Stimulated activated effector memory CD8-positive, alpha-beta T cell treated with anti-CD3 and anti-CD28 coated beads, Interleukin-12 subunit alpha, Interleukin-12 subunit beta, amount 100 ng/mL, for 72 hours (primary cell): ENCODE measurements around the gene DSP.

Experiments used
- ATAC-seq: fragments of 150-1000 bp; cut with Tn5 transposase; 2 replicates; pipeline ENCODE4 v1.10.0; 2021
- DNase-seq, 2 donors: peaks; one replicate each; pipeline ENCODE4 v3.0.0; 2021 to 2022; ENCODE audit warnings: low spot score in 2 of 2
- H3K27ac Mint-ChIP-seq: one replicate; pipeline ENCODE4 v1.8.0; 2022; ENCODE audit warnings: mild to moderate bottlenecking, mixed read lengths
- H3K36me3 Mint-ChIP-seq: one replicate; pipeline ENCODE4 v1.8.0; 2022; ENCODE audit warnings: mild to moderate bottlenecking, mixed read lengths
- H3K4me1 Mint-ChIP-seq: one replicate; pipeline ENCODE4 v1.8.0; 2022; ENCODE audit warnings: mixed read lengths
- H3K4me3 Mint-ChIP-seq: one replicate; pipeline ENCODE4 v1.8.0; 2022; ENCODE audit warnings: mild to moderate bottlenecking, mixed read lengths
- H3K9me3 Mint-ChIP-seq: one replicate; pipeline ENCODE4 v1.8.0; 2022; ENCODE audit warnings: mixed read lengths

Gene DSP, protein sequence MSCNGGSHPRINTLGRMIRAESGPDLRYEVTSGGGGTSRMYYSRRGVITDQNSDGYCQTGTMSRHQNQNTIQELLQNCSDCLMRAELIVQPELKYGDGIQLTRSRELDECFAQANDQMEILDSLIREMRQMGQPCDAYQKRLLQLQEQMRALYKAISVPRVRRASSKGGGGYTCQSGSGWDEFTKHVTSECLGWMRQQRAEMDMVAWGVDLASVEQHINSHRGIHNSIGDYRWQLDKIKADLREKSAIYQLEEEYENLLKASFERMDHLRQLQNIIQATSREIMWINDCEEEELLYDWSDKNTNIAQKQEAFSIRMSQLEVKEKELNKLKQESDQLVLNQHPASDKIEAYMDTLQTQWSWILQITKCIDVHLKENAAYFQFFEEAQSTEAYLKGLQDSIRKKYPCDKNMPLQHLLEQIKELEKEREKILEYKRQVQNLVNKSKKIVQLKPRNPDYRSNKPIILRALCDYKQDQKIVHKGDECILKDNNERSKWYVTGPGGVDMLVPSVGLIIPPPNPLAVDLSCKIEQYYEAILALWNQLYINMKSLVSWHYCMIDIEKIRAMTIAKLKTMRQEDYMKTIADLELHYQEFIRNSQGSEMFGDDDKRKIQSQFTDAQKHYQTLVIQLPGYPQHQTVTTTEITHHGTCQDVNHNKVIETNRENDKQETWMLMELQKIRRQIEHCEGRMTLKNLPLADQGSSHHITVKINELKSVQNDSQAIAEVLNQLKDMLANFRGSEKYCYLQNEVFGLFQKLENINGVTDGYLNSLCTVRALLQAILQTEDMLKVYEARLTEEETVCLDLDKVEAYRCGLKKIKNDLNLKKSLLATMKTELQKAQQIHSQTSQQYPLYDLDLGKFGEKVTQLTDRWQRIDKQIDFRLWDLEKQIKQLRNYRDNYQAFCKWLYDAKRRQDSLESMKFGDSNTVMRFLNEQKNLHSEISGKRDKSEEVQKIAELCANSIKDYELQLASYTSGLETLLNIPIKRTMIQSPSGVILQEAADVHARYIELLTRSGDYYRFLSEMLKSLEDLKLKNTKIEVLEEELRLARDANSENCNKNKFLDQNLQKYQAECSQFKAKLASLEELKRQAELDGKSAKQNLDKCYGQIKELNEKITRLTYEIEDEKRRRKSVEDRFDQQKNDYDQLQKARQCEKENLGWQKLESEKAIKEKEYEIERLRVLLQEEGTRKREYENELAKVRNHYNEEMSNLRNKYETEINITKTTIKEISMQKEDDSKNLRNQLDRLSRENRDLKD (N-terminal part only)

GRCh38 chr6:7541175-7542064, at the start of gene DSP:
Gene DSP, plus strand, starts transcription at chr6:7541671. Its CDS starts 245 bp downstream, at chr6:7541916.
- Mint-ChIP-seq H3K4me1 (no peaks in the 10 kb centered on the region), H3K27ac (no peak within 1 kb of the TSS), H3K4me3 (peak within 1 kb of the TSS; percentile 66), H3K9me3 (no peaks in the 10 kb centered on the region), H3K36me3 (no peaks in the 10 kb centered on the region)
- ATAC-seq = peak; percentile 65
- peak in 1 of 2 donors; percentile 60 for DNase-seq

DNA sequence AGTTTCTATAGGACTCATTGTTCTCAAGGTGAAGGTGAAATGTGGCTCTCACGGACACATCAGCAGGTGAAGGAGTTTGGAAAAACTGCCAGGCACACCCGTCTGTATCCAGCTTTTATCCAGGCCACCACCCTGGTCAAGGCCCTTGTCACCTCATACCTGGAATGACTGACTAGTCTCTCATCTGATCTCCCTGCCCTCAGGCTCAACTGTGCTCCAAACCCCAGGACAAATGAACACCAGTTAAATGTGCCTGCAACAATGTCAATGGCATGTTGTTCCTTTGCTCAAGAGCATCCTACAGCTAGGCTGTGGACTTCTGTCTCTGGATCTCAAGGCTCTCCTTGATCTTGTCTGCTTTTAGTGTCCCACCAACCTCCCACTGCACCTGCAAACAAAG, 47.6 kb upstream of the DSP start:
- no peak overlapping the region for H3K27ac Mint-ChIP-seq
- H3K4me1 Mint-ChIP-seq = no peaks in the 10 kb centered on the region
- ATAC-seq (no peak), DNase-seq (no peak)
- H3K4me3 Mint-ChIP-seq = no peak overlapping the region
- no peaks in the 10 kb centered on the region for H3K36me3 Mint-ChIP-seq
- H3K9me3 Mint-ChIP-seq = no peaks in the 10 kb centered on the region

DNA sequence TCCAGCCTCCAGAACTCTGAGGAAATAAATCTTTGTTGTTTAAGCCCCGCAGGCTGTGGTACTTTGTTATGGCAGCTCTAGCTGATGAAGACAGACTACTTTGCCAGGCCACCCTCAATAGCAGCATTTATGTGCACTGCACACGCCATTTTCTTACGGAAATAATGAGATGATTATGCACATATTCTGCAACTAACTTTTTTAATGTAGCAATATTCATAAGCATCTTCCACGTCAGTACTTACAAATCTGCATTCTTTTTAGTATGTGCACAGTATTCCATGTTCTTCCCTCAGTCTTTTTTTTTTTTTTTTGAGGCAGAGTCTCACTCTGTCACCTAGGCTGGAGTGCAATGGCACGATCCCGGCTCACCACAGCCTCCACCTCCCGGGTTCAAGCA, 46.8 kb upstream of the DSP start:
- H3K27ac Mint-ChIP-seq = no peak overlapping the region

DNA sequence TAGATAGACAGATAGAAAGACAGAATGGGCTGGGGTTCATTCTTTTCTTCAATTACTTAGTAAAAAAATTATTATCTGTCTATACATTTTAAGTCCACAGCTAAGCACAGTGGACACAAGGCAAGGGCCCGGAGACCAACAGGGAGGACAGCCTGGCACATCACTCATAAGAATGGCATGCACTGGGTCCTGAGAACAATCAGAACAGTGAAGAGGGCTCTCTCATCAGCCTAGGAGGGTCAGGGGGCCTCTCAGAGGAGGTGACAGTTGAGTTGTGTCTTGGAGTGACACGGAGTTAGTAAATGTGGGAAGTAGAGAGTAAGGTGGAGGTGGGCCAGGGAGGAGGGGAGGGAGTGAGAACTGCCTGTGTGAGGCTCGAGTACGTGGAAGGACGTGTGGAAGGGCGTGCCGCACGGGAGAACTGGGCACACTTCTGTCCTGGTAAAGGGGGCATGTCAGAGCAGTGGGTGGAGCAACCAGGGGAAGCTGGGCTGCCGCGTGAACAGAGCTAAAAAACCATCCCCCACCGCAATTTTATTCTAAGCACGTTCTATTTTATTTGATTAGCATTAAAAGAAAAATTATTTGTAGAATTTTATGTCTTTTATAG, 45.1 kb upstream of the DSP start:
- H3K36me3 Mint-ChIP-seq = no peaks in the 10 kb centered on the region
- H3K9me3 Mint-ChIP-seq = no peaks in the 10 kb centered on the region
- H3K4me3 Mint-ChIP-seq = no peak overlapping the region
- DNase-seq (no peak), ATAC-seq (no peak)
- H3K27ac Mint-ChIP-seq = no peak overlapping the region
- no peaks in the 10 kb centered on the region for H3K4me1 Mint-ChIP-seq

More for the DNA sequence above, 46.8 kb upstream of the DSP start:
- DNase-seq (no peak), ATAC-seq (no peak)
- Mint-ChIP-seq H3K4me1 (no peaks in the 10 kb centered on the region), H3K4me3 (no peak overlapping the region), H3K36me3 (no peaks in the 10 kb centered on the region), H3K9me3 (no peaks in the 10 kb centered on the region)

GRCh38 chr6:7500752-7501282, 40.7 kb upstream of the DSP start:
- ATAC-seq (no peak), DNase-seq (no peak)
- Mint-ChIP-seq H3K36me3 (no peaks in the 10 kb centered on the region), H3K4me1 (no peaks in the 10 kb centered on the region), H3K4me3 (no peak overlapping the region), H3K27ac (no peak overlapping the region), H3K9me3 (no peaks in the 10 kb centered on the region)

DNA sequence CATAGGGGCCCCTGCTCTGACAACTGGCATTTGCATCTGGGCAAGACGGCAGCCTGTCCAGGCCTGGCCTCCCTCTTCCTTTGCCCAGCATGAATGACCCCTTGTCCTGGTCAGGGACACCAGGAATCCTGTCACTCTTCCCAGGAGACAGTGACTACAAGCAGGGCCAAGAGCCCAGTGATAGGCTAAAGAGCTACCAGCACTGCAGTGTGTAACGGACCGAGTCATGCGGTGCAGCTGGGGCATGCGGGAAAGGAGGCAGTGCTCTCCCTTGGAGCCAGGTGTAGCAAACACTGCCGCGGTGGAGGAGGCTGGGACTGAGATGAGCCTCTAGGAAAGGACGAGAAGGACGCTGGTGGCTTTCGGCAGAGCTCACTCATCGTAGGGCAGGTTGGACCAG, 38.7 kb upstream of the DSP start:
- no peaks in the 10 kb centered on the region for H3K36me3 Mint-ChIP-seq
- H3K4me3 Mint-ChIP-seq = no peak overlapping the region
- H3K4me1 Mint-ChIP-seq = no peaks in the 10 kb centered on the region
- DNase-seq (no peak), ATAC-seq (peak; percentile 20)
- no peaks in the 10 kb centered on the region for H3K9me3 Mint-ChIP-seq
- no peak overlapping the region for H3K27ac Mint-ChIP-seq

GRCh38 chr6:7504041-7504440, 37.4 kb upstream of the DSP start:
- Mint-ChIP-seq H3K9me3 (no peaks in the 10 kb centered on the region), H3K4me1 (no peaks in the 10 kb centered on the region), H3K4me3 (no peak overlapping the region), H3K27ac (no peak overlapping the region), H3K36me3 (no peaks in the 10 kb centered on the region)
- ATAC-seq (no peak), DNase-seq (no peak)

GRCh38 chr6:7505189-7505699, 36.2 kb upstream of the DSP start:
- Mint-ChIP-seq H3K9me3 (no peaks in the 10 kb centered on the region), H3K36me3 (no peaks in the 10 kb centered on the region), H3K27ac (no peak overlapping the region), H3K4me1 (no peaks in the 10 kb centered on the region), H3K4me3 (no peak overlapping the region)
- ATAC-seq (peak; percentile 40), DNase-seq (no peak)

GRCh38 chr6:7507600-7507999, 33.9 kb upstream of the DSP start:
- H3K36me3 Mint-ChIP-seq = no peaks in the 10 kb centered on the region
- H3K4me1 Mint-ChIP-seq = no peaks in the 10 kb centered on the region
- ATAC-seq = no peak
- H3K27ac Mint-ChIP-seq = no peak overlapping the region
- H3K4me3 Mint-ChIP-seq = no peak overlapping the region
- no peaks in the 10 kb centered on the region for H3K9me3 Mint-ChIP-seq
- no peak for DNase-seq

GRCh38 chr6:7512320-7512719, 29.2 kb upstream of the DSP start:
- Mint-ChIP-seq H3K36me3 (no peaks in the 10 kb centered on the region), H3K4me1 (no peaks in the 10 kb centered on the region), H3K9me3 (no peaks in the 10 kb centered on the region), H3K4me3 (no peak overlapping the region), H3K27ac (no peak overlapping the region)
- ATAC-seq = no peak
- no peak for DNase-seq

DNA sequence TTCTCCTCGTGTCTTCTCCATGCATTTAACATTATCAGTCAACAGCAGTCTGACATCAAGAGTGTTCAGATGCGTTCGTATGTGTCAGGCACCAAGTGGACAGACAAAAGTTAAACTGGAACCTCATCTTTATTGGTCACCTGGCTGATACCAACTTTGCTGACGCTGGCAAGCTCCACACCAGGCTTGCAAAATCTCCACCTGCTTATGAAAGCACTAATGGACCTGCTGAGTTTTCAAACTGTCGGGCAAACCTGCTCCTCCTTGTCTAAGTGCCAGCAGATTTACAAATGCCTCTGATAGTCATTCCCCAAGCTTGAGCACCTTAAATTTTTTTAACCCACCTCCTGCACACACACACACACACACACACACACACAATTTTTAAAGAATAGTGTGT, 27.9 kb upstream of the DSP start:
- DNase-seq (no peak), ATAC-seq (no peak)
- H3K4me1 Mint-ChIP-seq = no peaks in the 10 kb centered on the region
- no peaks in the 10 kb centered on the region for H3K36me3 Mint-ChIP-seq
- H3K4me3 Mint-ChIP-seq = no peak overlapping the region
- H3K27ac Mint-ChIP-seq = no peak overlapping the region
- H3K9me3 Mint-ChIP-seq = no peaks in the 10 kb centered on the region

GRCh38 chr6:7515363-7515762, 26.1 kb upstream of the DSP start:
- no peak for DNase-seq
- no peak overlapping the region for H3K27ac Mint-ChIP-seq
- H3K4me3 Mint-ChIP-seq = no peak overlapping the region
- ATAC-seq = no peak
- H3K4me1 Mint-ChIP-seq = no peaks in the 10 kb centered on the region
- H3K36me3 Mint-ChIP-seq = no peaks in the 10 kb centered on the region
- no peaks in the 10 kb centered on the region for H3K9me3 Mint-ChIP-seq

DNA sequence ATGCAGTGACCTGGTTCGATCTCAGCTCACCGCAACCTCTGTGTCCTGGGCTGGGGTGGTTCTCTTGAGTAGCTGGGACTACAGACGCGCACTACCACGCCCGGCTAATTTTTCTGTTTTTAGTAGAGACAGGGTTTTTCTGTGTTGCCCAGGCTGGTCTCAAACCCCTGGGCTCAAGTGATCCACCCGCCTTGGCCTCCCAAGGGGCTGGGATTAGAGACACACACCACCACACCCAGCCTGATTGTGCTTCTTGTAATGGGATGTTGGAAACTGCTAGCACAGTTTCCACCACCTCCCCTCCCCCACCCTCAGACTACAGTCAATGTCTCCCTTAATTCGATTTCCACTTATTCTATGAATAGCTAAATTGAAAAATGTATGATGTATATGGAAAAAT, 22.6 kb upstream of the DSP start:
- no peaks in the 10 kb centered on the region for H3K9me3 Mint-ChIP-seq
- H3K4me1 Mint-ChIP-seq = peaks cover 5% of the 10 kb centered on the region
- no peak overlapping the region for H3K27ac Mint-ChIP-seq
- DNase-seq = no peak
- no peak overlapping the region for H3K4me3 Mint-ChIP-seq
- no peaks in the 10 kb centered on the region for H3K36me3 Mint-ChIP-seq
- ATAC-seq = no peak

- Mint-ChIP-seq H3K27ac (no peak overlapping the region), H3K4me3 (no peak overlapping the region), H3K36me3 (no peaks in the 10 kb centered on the region), H3K4me1 (peaks cover 5% of the 10 kb centered on the region), H3K9me3 (no peaks in the 10 kb centered on the region)
- DNase-seq (no peak), ATAC-seq (no peak)
These were observed 18.6 kb upstream of the DSP start for GRCh38 chr6:7522873-7523272.
